NCI-H2227 treated with DMSO at 0.1 percent for 48 hours (cell line): Measurements from ENCODE around the gene SEMA4G.

ENCODE experiments used
- DNase-seq: peaks from one replicate; lab custom pipeline; 2025; lab: John Stamatoyannopoulos, UW

SEMA4G gene

DNA sequence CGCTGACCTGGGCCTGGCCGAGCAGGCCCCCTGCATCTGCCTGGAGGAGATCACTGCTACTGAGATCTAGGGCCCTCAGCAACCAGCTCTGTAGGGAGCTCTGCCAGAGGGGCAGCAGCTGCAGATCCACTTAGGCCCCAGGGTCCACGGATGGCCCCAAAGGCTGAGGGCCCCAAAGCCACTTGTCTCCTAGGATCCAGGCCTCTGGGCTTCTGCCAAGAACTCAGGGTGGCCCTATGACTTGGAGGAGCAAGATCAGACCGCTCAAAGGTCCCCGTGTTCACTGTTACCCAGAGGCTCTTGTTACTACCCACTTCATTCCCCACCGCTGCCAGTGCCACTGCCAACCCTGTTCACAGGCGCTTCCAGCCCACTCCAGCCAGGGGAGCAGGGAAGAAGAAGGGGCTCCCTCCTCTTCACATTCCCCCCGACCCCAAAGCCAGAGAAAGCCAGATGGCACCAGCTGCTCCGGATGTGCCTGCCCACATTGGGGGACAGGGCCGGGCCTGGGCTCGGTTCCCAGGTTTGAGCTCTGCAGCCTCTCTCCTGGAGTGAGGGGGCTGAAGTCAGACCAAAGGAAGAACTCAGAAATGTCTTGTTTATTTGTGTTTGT, 37.9 kb downstream of the SEMA4G start:
- no peak for DNase-seq

DNA sequence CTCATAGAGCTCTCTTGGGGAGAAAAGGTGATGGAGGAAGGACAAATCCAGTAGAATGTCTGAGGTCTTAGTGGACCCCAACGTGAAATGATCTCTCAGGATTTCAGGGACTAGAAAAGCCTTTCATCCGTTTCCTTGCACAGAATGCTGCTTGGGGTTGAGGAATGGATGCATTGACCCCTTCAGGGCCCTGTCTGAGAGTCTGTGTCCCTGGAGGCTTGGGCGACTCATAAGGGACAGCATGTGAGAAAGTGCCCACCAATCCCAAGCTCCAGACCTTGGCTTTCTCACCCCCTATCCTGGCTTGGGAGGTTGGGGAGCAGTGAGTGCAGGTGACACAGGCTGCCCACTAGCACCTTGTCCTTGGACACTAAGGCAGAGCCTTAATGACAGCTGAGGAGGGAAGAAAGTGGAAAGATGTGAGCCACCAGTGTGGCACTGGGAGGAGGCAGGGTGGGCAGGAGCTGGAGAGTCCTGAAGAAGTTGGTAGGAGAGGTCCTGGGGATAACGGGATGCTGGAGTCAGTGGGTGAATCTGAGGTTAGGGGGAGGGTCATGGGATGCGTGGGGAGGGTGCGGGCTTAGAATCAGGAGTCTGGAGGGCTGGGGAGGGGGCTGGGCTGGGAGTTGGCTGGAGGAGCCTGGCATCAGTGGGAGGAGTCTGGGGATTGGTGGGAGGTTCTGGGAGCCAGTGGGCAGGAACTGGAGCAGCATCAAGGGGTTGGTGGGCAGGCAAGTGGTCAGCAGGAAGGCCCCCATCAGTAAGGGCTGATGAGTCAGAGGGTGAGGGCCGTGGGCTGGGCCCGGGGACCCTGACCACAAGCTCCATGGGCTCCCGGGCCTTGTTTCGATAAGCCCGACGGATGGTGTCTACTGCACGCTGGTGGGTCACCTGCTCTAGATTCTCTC, 38.9 kb downstream of the SEMA4G start:
- DNase-seq, result no peak

DNA sequence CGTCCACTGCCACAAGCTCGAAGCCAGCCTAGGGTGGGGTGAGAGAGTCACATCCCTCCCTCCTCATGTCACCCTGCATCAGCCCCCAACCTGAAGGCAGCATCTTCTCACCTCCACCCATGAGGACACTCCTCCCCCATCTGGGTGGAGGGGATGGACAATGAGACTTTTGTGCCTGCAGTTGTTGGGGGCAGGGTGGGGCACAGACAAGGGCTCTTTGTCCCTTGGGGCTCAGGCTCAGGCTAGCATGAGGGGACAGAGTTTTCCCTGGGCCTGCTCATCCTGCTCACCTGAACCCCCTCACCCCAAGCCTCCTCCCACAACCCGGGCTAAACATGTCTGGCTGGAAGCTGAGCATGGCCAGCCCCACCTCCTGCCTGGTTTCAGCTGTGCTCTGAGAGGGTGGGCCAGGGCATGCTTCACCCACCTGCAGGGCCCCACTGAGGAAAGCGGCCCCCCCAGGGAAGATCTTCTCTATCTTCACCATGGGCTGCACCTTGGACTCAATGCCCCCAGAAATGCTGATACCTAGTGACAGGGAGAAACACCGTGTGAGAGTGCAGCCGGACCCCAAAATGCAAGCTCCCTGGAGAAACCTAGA, 39.6 kb downstream of the SEMA4G start:
- no peak for DNase-seq

DNA sequence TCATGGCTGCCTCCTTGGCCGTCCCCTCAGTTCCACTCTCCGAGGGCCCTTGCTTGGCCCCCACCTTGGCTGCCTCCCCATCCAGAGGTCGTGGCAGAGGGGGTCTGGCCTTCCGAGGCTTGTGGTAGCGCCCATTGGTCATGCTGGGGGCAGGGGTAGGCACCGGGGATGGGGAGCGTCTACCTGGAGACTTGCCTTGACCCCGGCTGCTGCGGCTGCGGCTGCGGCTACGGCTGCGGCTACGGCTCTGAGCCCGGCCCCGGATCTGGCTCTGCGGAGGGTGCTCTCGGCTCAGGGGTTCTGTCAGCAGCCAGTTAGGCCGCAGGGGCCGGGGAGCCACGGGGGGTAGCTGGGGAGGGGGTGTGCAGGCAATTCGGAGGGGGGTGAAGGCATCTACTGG, 41.0 kb downstream of the SEMA4G start:
- no peak for DNase-seq

DNA sequence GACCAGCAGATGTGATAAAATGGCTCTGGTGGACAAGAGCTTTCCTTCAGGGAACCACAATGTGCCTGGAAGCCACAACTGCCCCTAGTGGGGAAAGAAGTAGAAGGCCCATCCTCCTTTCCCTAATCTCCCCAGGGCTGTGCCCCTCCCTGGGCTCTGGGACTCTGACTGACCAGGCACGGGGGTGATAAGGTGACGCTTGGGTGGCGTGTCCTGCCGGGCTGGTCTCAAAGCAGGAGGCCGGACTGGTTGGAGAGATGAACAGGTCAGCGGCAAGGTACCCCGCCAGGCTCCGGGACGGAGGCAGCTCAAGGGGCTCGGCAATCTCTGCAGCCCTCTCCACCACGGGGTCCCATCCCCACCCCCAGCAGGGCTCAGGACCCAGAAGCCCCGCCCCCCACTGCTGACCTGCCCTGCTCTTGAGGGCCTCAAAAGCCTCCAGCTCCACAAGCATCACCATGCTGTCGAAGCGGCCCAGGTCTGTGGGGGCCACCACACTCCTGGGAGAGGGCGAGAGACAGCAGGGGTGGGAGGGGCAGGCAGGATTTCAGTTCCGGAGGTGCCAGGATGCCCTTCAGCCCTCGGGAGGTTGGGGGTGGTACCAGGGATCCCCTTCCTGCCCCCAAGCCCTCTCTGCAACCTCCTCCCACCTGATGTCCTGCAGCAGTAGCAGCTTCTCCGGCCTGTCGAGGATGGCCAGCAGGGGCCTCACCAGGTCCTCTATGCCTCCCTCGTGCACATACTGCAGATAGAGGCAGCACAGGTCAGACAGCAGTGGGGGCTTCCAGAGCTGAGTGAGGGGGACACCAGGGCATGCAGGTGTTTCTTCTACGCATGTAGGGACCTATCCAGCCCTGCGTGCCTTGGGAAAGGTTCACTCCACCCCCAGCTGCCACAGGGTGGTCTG, 42.5 kb downstream of the SEMA4G start:
- no peak for DNase-seq

DNA sequence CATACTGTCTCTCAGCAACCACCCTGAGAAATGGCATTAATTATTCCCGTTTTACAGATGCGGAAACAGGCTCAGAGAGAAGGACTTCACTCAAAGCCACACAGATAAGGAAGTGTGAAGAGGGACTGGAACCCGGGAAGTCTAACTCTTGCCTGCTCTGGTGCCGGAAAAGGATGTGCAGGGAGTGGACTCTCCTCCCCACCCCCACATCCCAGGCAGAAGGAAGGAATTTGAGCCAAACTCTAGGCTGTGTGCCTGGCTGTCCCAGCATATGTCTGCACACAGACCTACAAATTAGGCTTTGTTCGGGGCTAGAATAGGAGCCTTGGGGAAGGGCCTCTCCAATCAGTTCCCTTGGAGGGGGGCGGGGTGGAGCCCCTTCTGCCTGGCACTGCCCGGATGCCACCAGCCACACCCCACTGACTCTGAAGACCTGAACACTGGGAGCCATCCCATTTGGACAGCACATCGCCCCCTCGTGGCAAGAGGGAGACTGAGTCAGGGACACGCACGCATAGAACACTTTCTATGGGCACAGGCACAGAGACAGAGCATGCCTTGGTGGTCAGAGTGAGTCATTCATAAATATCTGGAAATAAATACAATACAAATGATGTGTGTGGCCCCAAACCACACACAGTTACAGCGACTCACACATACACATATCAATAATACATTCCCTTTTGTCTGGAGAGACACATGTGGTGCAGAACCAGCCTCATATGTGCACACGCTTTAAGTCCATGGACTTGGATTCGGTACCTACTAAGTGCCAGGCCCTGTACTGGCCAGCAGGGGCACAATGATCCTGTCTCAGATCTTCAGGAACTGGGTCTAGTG, 43.4 kb downstream of the SEMA4G start:
- DNase-seq, result peak; percentile 41

DNA sequence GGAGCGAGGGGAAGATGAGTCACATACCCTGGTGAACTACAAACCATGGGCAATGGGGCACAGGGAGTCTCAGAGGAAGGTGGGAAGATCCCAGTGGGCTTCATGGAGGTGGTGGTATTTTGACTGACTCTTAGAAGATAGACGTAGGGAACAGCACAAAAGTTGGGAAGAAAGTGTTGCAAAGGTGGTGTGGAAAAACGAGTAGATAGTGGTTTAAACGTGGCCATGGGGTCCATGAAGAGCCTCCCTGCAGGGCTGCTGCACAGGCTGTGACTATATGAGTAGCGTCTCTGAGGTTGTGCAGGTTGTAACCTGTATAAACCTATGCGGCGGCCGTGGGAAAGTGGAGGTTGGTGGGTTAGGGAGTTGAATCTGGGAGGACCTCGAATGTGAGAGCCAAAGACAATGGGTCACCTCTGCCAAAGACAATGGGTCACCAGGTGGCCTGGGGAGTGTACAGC, 44.1 kb downstream of the SEMA4G start:
- no peak for DNase-seq

DNA sequence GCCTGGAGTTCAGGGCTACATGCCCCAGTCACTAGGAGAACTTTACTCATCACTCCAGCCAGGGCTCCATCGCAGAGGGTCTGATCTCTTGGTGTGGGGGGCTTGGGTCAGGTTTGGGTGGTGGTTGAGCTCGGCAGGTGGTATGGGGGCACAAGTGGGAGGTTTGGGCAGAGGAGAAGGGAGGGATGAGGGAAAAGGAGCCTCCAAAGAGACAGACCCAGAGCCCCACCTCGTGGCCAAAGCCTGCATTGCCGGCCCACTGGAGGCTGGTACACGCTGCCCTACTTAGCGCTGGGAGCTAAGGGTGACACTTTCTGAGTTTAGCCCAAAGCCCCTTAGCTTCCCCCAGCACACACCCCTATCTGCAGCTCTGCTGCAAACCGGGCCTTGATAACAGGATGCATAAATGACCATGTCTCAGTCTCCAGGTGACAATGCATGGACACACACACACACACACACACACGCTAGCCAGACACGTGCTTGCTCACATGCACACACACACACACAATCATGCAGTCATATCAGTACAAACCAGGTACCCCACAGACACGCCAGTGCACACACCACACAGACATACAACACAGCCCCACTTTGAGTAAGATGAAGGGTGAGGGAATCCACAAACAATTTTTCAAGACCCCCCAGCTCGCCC, 45.1 kb downstream of the SEMA4G start:
- peak; percentile 20 for DNase-seq

DNA sequence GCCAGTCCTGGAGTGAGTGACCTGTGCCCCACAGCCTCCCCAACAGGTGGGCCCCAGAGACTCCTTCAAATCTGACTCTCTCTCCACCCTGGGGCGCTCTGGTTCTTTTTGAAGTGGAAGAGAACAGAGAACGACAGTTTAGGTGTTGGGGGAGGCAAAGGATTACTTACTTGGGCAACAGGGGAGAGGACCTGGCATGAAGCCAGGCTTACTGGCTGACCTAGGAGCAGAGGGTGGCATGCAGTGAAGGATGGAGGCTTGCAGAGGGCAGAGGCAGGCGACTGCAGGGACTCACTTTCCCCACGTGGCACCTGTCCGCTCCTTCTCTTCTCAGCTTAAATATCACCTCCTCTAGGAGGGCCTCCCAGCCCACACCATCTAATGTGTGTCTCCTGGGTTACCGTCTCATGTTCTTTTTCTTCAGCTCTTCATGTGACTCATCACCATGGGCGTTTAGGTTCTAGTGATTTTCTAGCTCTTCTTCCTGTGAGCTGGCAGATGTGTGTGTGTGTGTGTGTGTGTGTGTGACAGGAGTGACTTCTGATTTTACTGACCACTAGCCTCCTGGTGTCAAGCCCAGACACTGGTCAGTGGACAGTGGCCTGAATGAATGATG, 45.8 kb downstream of the SEMA4G start:
- no peak for DNase-seq

DNA sequence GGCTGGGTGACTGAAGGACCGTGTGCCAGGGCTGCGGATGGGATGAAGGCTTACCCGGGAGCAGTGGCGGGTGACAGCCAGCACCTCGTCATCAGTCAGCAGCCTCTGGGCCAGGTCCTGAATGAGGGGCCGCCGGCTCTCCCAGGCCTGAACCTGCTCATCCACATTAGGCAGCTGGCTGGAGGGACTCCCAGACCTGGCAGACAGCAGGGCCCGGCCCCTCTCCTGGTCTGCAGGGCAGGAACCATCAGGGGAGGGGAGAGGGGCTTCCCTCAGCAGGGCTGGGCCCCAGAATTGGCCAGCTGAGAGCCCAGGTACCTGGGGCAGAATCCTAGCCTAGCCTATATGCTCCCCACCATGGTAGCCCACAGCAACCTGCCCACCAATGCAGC, 46.3 kb downstream of the SEMA4G start:
- no peak for DNase-seq

DNA sequence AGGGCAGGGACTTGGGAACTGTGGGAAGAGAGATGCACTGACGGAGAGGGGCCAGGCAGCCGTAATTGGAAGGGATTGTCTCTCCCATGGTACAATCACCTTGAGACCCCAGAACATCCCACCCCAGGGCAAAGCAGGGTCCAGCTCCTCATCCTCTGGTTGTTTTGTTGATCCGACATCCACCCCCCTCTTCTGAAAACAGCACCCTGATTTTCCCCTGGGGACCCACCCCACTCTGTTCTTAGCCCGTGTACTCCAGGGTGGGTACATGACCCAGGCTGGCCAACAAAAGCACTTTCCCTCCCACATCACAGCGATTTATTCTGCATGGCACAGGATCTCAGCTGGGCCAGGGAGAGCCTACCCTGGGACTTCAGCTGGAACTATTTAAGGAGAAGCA, 47.5 kb downstream of the SEMA4G start:
- DNase-seq, result no peak

DNA sequence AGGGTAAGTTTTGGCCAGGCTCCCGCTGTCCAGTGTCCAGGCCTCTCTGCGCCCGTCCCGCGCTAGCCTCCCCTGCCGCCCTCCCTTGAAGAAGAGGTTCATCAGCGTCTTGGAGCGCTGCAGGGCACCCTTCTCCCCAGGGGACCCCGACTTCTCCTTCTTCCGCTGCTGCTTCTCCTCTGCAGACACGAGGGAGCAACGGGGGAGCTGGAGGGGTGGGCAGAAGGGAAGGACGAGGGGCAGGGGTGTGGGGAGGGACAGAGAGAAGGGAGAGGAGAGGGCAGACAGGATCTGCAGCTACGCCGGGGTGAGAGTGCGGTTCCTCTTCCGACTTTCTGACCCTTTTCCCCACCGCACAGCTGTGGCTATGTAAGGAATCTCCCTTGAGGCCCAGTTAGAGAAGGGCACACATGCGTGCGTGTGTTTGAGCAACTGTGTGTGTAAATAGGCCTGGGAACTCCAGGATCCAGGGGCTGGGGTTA, 48.9 kb downstream of the SEMA4G start:
- DNase-seq, result no peak

DNA sequence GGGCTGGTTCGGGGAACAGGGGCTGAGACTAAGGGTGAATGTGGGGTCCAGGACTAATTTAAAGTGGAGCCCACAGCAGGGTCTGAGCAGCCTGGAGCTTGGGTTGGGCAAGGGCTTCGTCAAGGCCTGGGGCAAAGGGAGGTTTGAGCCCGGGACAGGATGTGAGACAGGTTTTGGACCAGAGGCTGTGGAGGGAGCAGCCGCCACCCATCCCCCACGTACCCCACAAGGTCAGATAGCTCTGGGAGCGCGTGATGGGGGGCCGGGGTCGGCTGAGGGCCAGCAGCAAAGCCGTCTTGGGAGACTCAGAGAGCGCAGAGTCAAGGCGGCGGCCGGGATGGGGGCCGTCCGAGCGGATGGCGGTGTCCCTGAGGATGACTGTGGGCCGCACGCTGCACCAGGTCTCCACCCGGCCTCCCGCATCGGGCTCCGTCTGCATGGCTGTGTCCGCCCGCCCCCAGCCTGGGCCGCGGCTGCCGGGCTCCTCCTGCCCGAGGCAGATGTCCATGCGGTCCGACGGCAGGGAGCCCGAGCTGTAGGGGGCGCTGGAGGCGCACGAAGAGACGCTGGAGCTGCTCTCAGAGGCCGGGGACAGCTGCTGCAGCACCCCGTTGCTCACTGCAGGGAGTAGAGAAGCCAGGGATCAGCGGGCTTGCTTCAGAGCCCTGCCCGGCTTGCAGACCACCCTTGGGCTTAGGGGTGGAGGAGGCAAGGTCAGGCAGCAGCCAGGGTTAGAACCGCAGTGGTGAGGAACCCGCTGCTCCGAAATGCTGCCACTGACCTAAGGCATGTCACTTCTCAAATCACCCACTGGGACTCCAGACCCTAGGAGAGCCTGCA, 49.5 kb downstream of the SEMA4G start:
- peak; percentile 27 for DNase-seq
